Globus pallidus (tissue), 1 donor: ENCODE results near the gene USP2.

Experiments
- DNase-seq: peaks from one replicate; pipeline ENCODE4 v3.0.0-alpha.2; 2015; ENCODE audit warnings: low spot score

The USP2 gene

GRCh38 chr11:119342362-119343130, 38.9 kb downstream of the USP2 start:
- DNase-seq: no peak

GRCh38 chr11:119342023-119342300, 39.5 kb downstream of the USP2 start:
- DNase-seq: no peak

- no peak for DNase-seq
These were observed 40.1 kb downstream of the USP2 start for GRCh38 chr11:119341222-119342022.

- peak; percentile 87 for DNase-seq
These were observed 40.9 kb downstream of the USP2 start, which contains the start of gene C1QTNF5 for GRCh38 chr11:119340335-119341221. Gene C1QTNF5 (minus strand): TSS chr11:119340883. CDS start chr11:119340397, 486 bp downstream.

- DNase-seq: peak; percentile 81
These were observed 41.7 kb downstream of the USP2 start for GRCh38 chr11:119339589-119340334.

- DNase-seq: peak; percentile 45
These were observed 42.4 kb downstream of the USP2 start for GRCh38 chr11:119338965-119339588.

- peak; percentile 84 for DNase-seq
These were observed 43.1 kb downstream of the USP2 start for GRCh38 chr11:119338318-119338890.

GRCh38 chr11:119337581-119338317, 43.7 kb downstream of the USP2 start:
- no peak for DNase-seq

GRCh38 chr11:119336744-119337469, 44.6 kb downstream of the USP2 start:
- DNase-seq: no peak

GRCh38 chr11:119335655-119336543, 45.6 kb downstream of the USP2 start:
- peak; percentile 53 for DNase-seq

- DNase-seq: no peak
These were observed 46.3 kb downstream of the USP2 start for GRCh38 chr11:119335091-119335654.

GRCh38 chr11:119334174-119334930, 47.1 kb downstream of the USP2 start, which contains the start of gene RNF26:
Gene RNF26 (plus strand): TSS chr11:119334527. CDS start chr11:119335123, 596 bp downstream.
- peak; percentile 99 for DNase-seq

GRCh38 chr11:119332111-119332765, 49.3 kb downstream of the USP2 start:
- no peak for DNase-seq

GRCh38 chr11:119330237-119330636, 51.3 kb downstream of the USP2 start:
- no peak for DNase-seq

GRCh38 chr11:119329320-119329719, 52.2 kb downstream of the USP2 start:
- DNase-seq: no peak

- no peak for DNase-seq
These were observed 57.3 kb downstream of the USP2 start for GRCh38 chr11:119324189-119324588.
